Endodermal cell (in vitro differentiated cells): ENCODE measurements around the gene HGFAC. TPM values are rescaled to one million over a fixed set of nuclear protein-coding genes. Genes with fewer than 3 reads are reported as not detected.

Experiments used
- DNase-seq: peaks from one replicate; pipeline ENCODE4 v3.0.0-alpha.2; 2017
- H3K27ac ChIP-seq: 2 replicates; pipeline ENCODE4 v1.5.1; 2013; ENCODE audit warnings: mild to moderate bottlenecking, low read depth, low read length, moderate library complexity
- H3K27me3 ChIP-seq: 2 replicates; pipeline ENCODE4 v1.6.1; 2013; ENCODE audit warnings: mild to moderate bottlenecking, low read length, moderate library complexity; ENCODE audit not compliant: insufficient read depth, control insufficient read depth, poor library complexity, severe bottlenecking
- H3K36me3 ChIP-seq: 2 replicates; pipeline ENCODE4 v1.7.0; 2013; ENCODE audit warnings: mild to moderate bottlenecking, low read length, moderate library complexity; ENCODE audit not compliant: control insufficient read depth, insufficient read depth
- H3K4me1 ChIP-seq: one replicate; pipeline ENCODE4 v1.7.0; 2013; ENCODE audit warnings: low read length; ENCODE audit not compliant: control insufficient read depth, insufficient read depth
- H3K4me3 ChIP-seq: 2 replicates; pipeline ENCODE4 v1.5.1; 2013; ENCODE audit warnings: mild to moderate bottlenecking, low read length, moderate library complexity
- H3K9ac ChIP-seq: 2 replicates; pipeline ENCODE4 v1.6.1; 2013; ENCODE audit warnings: mild to moderate bottlenecking, low read length, moderate library complexity; ENCODE audit not compliant: poor library complexity, severe bottlenecking; ENCODE audit errors: extremely low read depth
- H3K9me3 ChIP-seq: 2 replicates; pipeline ENCODE4 v1.6.1; 2013; ENCODE audit warnings: mild to moderate bottlenecking, low read length, moderate library complexity; ENCODE audit not compliant: control insufficient read depth
- H3K27ac Mint-ChIP-seq: 2 replicates; pipeline ENCODE4 v1.8.0; 2020; ENCODE audit warnings: mixed read lengths
- H3K27me3 Mint-ChIP-seq: 2 replicates; pipeline ENCODE4 v1.8.0; 2021; ENCODE audit warnings: mild to moderate bottlenecking, mixed read lengths; ENCODE audit not compliant: insufficient read depth
- H3K36me3 Mint-ChIP-seq: 2 replicates; pipeline ENCODE4 v1.8.0; 2020; ENCODE audit warnings: low read depth, mixed read lengths
- H3K4me1 Mint-ChIP-seq: 2 replicates; pipeline ENCODE4 v1.8.0; 2020; ENCODE audit warnings: mixed read lengths
- H3K4me3 Mint-ChIP-seq: 2 replicates; pipeline ENCODE4 v1.8.0; 2020; ENCODE audit warnings: mild to moderate bottlenecking, moderate library complexity, mixed read lengths
- H3K9me3 Mint-ChIP-seq: 2 replicates; pipeline ENCODE4 v1.8.0; 2020; ENCODE audit warnings: mild to moderate bottlenecking, mixed read lengths
- CTCF ChIP-seq: fragments of 200-600 bp; sonication (generic); conservative IDR thresholded peaks from 2 replicates; pipeline ENCODE4 v1.5.0; 2021; ENCODE audit warnings: antibody characterized with exemption, mild to moderate bottlenecking
- WGBS, 2 experiments: methylation state at CpG; one replicate each; pipeline versions ENCODE4 v1.1.5 to v1.1.7; 2013; ENCODE audit warnings: missing lambda C conversion rate in 2 of 2, mixed read lengths in 1 of 2; ENCODE audit not compliant: insufficient coverage in 1 of 2, insufficient read length in 1 of 2; 5-methylcytosine and 5-hydroxymethylcytosine counted together
- total RNA-seq, 2 donors: library from RNA; stranded (reverse); fragmentation: NEBNext Ultra II Directional in 1 of 2; extraction: Animal tissue kit (Norgen Biotek cat#: 25700) in 1 of 2; gene quantifications; 2 replicates in 1 of 2; 3 replicates in 1 of 2; pipeline ENCODE4 v1.2.1, GENCODE V29; 2021

The HGFAC gene
- total RNA-seq, 2 donors from 2014 or later: 0.46 TPM; not detected in 1

- no peak overlapping the region for H3K27ac Mint-ChIP-seq
- H3K9ac ChIP-seq: no peak overlapping the region
Measured at GRCh38 chr4:3420956-3421355, 20.8 kb upstream of the HGFAC start.

GRCh38 chr4:3421470-3421869 is 20.3 kb upstream of the HGFAC start:
- 86 to 89% methylated on average over 5 to 12 of the region's 12 CpGs for WGBS, 2 experiments
- H3K9me3 Mint-ChIP-seq: no peaks in the 10 kb centered on the region
- no peaks in the 10 kb centered on the region for H3K4me1 Mint-ChIP-seq
- DNase-seq: peak; percentile 71
- no peak overlapping the region for H3K9ac ChIP-seq
- H3K27me3 ChIP-seq: no peaks in the 10 kb centered on the region
- no peaks in the 10 kb centered on the region for H3K9me3 ChIP-seq
- no peaks in the 10 kb centered on the region for H3K27me3 Mint-ChIP-seq
- peaks cover 6% of the 10 kb centered on the region for H3K36me3 ChIP-seq
- no peak overlapping the region for H3K4me3 ChIP-seq
- no peak overlapping the region for H3K27ac Mint-ChIP-seq
- no peaks in the 10 kb centered on the region for H3K4me1 ChIP-seq
- H3K4me3 Mint-ChIP-seq: no peak overlapping the region
- TF ChIP-seq CTCF: no peak
- no peak overlapping the region for H3K27ac ChIP-seq
- H3K36me3 Mint-ChIP-seq: peaks cover 23% of the 10 kb centered on the region

More at GRCh38 chr4:3420956-3421355, 20.8 kb upstream of the HGFAC start:
- Histone ChIP-seq H3K27me3 (no peaks in the 10 kb centered on the region), H3K36me3 (peaks cover 11% of the 10 kb centered on the region), H3K9me3 (no peaks in the 10 kb centered on the region), H3K4me3 (no peak overlapping the region), H3K4me1 (no peaks in the 10 kb centered on the region), H3K27ac (no peak overlapping the region)
- DNase-seq: no peak
- H3K27me3 Mint-ChIP-seq: no peaks in the 10 kb centered on the region
- no peak for TF ChIP-seq CTCF
- no peak overlapping the region for H3K4me3 Mint-ChIP-seq
- WGBS, 2 experiments: 93 to 96% methylated on average over 4 to 10 of the region's 10 CpGs
- H3K4me1 Mint-ChIP-seq: no peaks in the 10 kb centered on the region
- peaks cover 27% of the 10 kb centered on the region for H3K36me3 Mint-ChIP-seq
- H3K9me3 Mint-ChIP-seq: no peaks in the 10 kb centered on the region

- WGBS, 2 experiments: 93 to 95% methylated on average over 21 to 29 of the region's 29 CpGs
- Histone ChIP-seq H3K9me3 (no peaks in the 10 kb centered on the region), H3K4me1 (no peaks in the 10 kb centered on the region), H3K27ac (no peak overlapping the region), H3K4me3 (no peak overlapping the region), H3K36me3 (peaks cover 6% of the 10 kb centered on the region), H3K9ac (no peak overlapping the region), H3K27me3 (no peaks in the 10 kb centered on the region)
- Mint-ChIP-seq H3K4me1 (no peaks in the 10 kb centered on the region), H3K4me3 (no peak overlapping the region), H3K27ac (no peak overlapping the region), H3K27me3 (no peaks in the 10 kb centered on the region), H3K36me3 (peaks cover 14% of the 10 kb centered on the region), H3K9me3 (no peaks in the 10 kb centered on the region)
- DNase-seq: no peak
- no peak for TF ChIP-seq CTCF
Measured at GRCh38 chr4:3422241-3422801, 19.4 kb upstream of the HGFAC start.
